Erythroblast (primary cell): Measurements from ENCODE around the gene FGD6.

ENCODE experiments used
- GATA1 ChIP-seq: IDR thresholded peaks from 2 replicates; pipeline ENCODE4 v1.6.1; 2011; ENCODE audit warnings: low read depth, mild to moderate bottlenecking, control low read depth, low read length, moderate library complexity
- POLR2A ChIP-seq: IDR thresholded peaks from 2 replicates; pipeline ENCODE4 v1.6.1; 2011; ENCODE audit warnings: mild to moderate bottlenecking, low read length

DNA sequence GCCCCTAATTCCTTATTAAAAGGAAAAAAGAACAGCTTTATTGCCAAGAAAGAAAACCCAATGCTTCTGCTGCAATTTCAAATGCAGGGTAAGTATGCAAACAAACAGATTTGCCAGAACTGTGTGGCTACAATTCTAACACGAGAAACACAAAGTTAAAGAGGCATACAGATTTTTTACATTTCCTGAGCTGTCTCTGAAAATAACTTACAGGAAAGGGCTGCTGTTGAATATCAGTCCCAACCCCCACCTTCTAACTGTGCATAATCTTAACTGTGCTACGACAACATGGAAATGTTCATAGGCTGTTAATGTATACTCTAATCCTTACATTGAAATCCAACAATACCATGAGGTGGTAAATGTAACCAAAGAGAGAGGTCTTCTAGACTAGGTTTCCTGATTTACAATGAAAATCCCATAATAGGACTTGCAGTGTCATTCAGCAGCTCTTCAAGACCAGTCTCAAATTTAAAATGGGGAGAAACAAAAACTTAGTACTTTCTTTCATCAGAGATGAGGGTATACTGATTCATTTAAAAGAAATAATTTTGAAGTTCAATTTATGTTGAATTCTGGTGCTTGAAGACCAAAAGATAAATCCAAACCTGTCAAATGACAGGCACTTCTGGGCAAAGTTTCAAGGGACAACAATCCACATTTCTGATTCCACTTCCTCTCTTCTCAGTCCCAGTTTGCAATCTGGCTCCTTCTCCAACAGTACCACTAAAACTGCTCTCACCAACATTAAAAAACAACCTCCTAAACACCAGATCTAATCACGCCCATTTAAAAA is 14.4 kb downstream of the FGD6 start:
- no peak for TF ChIP-seq POLR2A
- TF ChIP-seq GATA1, result no peak
